Liver (tissue), 9 donors: ENCODE measurements around the gene TUT7. TPM values are rescaled to one million over a fixed set of nuclear protein-coding genes. Genes with fewer than 3 reads are reported as not detected.

Experiments
- DNase-seq: peaks from one replicate; pipeline ENCODE4 v3.0.0-alpha.2; 2017; ENCODE audit warnings: low spot score
- H3K27ac ChIP-seq, 2 donors: one replicate each; pipeline ENCODE4 v1.7.0; 2013; ENCODE audit warnings: inconsistent platforms in 2 of 2, low read length in 2 of 2, control low read depth in 1 of 2, low read depth in 1 of 2, mild to moderate bottlenecking in 1 of 2
- H3K27me3 ChIP-seq, 4 donors: one replicate each; pipeline versions ENCODE4 v1.6.1 to v1.7.0; 2013; ENCODE audit warnings: low read length in 3 of 4, inconsistent platforms in 1 of 4, mild to moderate bottlenecking in 1 of 4, moderate library complexity in 1 of 4; ENCODE audit not compliant: control insufficient read depth in 4 of 4, insufficient read depth in 4 of 4
- H3K36me3 ChIP-seq, 4 donors: one replicate each; pipeline versions ENCODE4 v1.6.1 to v1.7.0; 2013; ENCODE audit warnings: low read length in 3 of 4, mild to moderate bottlenecking in 3 of 4, low read depth in 1 of 4, moderate library complexity in 1 of 4; ENCODE audit not compliant: control insufficient read depth in 4 of 4, insufficient read depth in 3 of 4
- H3K4me1 ChIP-seq, 4 donors: one replicate each; pipeline versions ENCODE4 v1.6.1 to v1.7.0; 2013; ENCODE audit warnings: low read length in 3 of 4, mild to moderate bottlenecking in 3 of 4, moderate library complexity in 1 of 4; ENCODE audit not compliant: control insufficient read depth in 4 of 4, insufficient read depth in 4 of 4
- H3K4me3 ChIP-seq, 3 donors: one replicate each; pipeline versions ENCODE4 v1.6.1 to v1.7.0; 2013; ENCODE audit warnings: low read length in 3 of 3, control low read depth in 1 of 3, low read depth in 1 of 3, mild to moderate bottlenecking in 1 of 3
- H3K9ac ChIP-seq, 2 donors: one replicate each; pipeline ENCODE4 v1.7.0; 2013; ENCODE audit warnings: low read length in 2 of 2, mild to moderate bottlenecking in 2 of 2, moderate library complexity in 2 of 2, control low read depth in 1 of 2, low read depth in 1 of 2
- H3K9me3 ChIP-seq, 4 donors: one replicate each; pipeline versions ENCODE4 v1.6.1 to v1.7.0; 2013; ENCODE audit warnings: low read length in 3 of 4; ENCODE audit not compliant: control insufficient read depth in 4 of 4
- EGR1 ChIP-seq, 2 donors: IDR thresholded peaks; 2 replicates each; pipeline ENCODE4 v1.6.1; 2016 to 2018; ENCODE audit warnings: antibody characterized with exemption in 2 of 2, low read depth in 2 of 2
- FOXA2 ChIP-seq: IDR thresholded peaks from 2 replicates; pipeline ENCODE4 v1.6.1; 2016; ENCODE audit warnings: antibody characterized with exemption
- GABPA ChIP-seq, 2 donors: IDR thresholded peaks in 1 of 2; conservative IDR thresholded peaks in 1 of 2; 2 replicates each; pipeline ENCODE4 v1.6.1; 2016; ENCODE audit warnings: antibody characterized with exemption in 2 of 2, mild to moderate bottlenecking in 1 of 2, moderate library complexity in 1 of 2
- HNF4A ChIP-seq, 2 donors: conservative IDR thresholded peaks; 2 replicates each; pipeline ENCODE4 v1.6.1; 2016; ENCODE audit warnings: antibody characterized with exemption in 2 of 2, mild to moderate bottlenecking in 2 of 2
- HNF4G ChIP-seq: IDR thresholded peaks from 2 replicates; pipeline ENCODE4 v1.6.1; 2016; ENCODE audit warnings: antibody characterized with exemption
- JUND ChIP-seq, 2 donors: IDR thresholded peaks; 2 replicates each; pipeline ENCODE4 v1.6.1; 2016; ENCODE audit warnings: antibody characterized with exemption in 2 of 2
- NR2F2 ChIP-seq: IDR thresholded peaks from 2 replicates; pipeline ENCODE4 v1.6.1; 2016; ENCODE audit warnings: antibody characterized with exemption
- RAD21 ChIP-seq, 2 donors: IDR thresholded peaks; 2 replicates each; pipeline ENCODE4 v1.6.1; 2016; ENCODE audit warnings: antibody characterized with exemption in 2 of 2, mild to moderate bottlenecking in 2 of 2
- RXRA ChIP-seq, 2 donors: IDR thresholded peaks; 2 replicates each; pipeline ENCODE4 v1.6.1; 2017 to 2018; ENCODE audit warnings: antibody characterized with exemption in 2 of 2, mild to moderate bottlenecking in 1 of 2
- SP1 ChIP-seq: IDR thresholded peaks from 2 replicates; pipeline ENCODE4 v1.6.1; 2018; ENCODE audit warnings: antibody characterized with exemption, mild to moderate bottlenecking
- TAF1 ChIP-seq: conservative IDR thresholded peaks from 2 replicates; pipeline ENCODE4 v1.6.1; 2016; ENCODE audit warnings: antibody characterized with exemption, mild to moderate bottlenecking
- YY1 ChIP-seq: IDR thresholded peaks from 2 replicates; pipeline ENCODE4 v1.6.1; 2016; ENCODE audit warnings: antibody characterized with exemption, mild to moderate bottlenecking
- WGBS: extraction: QIAGEN DNeasy Blood & Tissue Kit; methylation state at CpG from one replicate; pipeline ENCODE4 v1.1.7; 2013; 5-methylcytosine and 5-hydroxymethylcytosine counted together
- polyA plus RNA-seq, 2 donors: library from polyadenylated mRNA; stranded (reverse) in 1 of 2; unstranded in 1 of 2; fragments of 200-250 nt in 1 of 2; fragments of >200 nt in 1 of 2; fragmentation: Nextera tagmentation in 1 of 2; extraction: Ambion mirVana in 1 of 2; gene quantifications; one replicate each; pipeline versions ENCODE4 v1.2.1 to v1.2.3, GENCODE V29; 2013 to 2015
- total RNA-seq, 2 donors: library from RNA; depleted of rRNA; stranded (reverse); fragments of >200 nt; gene quantifications; one replicate each; pipeline ENCODE4 v1.2.3, GENCODE V29; 2014
- TF ChIP-seq, protein P1 (sequence below): IDR thresholded peaks from 2 replicates; pipeline ENCODE4 v1.6.1; 2016; ENCODE audit warnings: antibody characterized with exemption, mild to moderate bottlenecking
- TF ChIP-seq, protein P2 (sequence below): IDR thresholded peaks from 2 replicates; pipeline ENCODE4 v1.6.1; 2016; ENCODE audit warnings: antibody characterized with exemption
- TF ChIP-seq, protein P3 (sequence below): IDR thresholded peaks from 2 replicates; pipeline ENCODE4 v1.6.1; 2016; ENCODE audit warnings: antibody characterized with exemption
- TF ChIP-seq, protein P4 (sequence below): IDR thresholded peaks from 2 replicates; pipeline ENCODE4 v1.6.1; 2016; ENCODE audit warnings: antibody characterized with exemption
- TF ChIP-seq, protein P5 (sequence below): fragments of 150-350 bp; IDR thresholded peaks from 2 replicates; pipeline ENCODE4 v1.5.1; 2017; ENCODE audit warnings: improper control_type of control experiment, low read depth, low read length; ENCODE audit not compliant: missing input control
- donor health status: healthy.
- donor health status: healthy.
- donor health status: healthy.
- donor health status: healthy.
- donor health status: healthy.

TUT7 gene
- total and polyA plus RNA-seq, 4 donors: 10.7 to 34.6 (median 15.9) TPM

DNA sequence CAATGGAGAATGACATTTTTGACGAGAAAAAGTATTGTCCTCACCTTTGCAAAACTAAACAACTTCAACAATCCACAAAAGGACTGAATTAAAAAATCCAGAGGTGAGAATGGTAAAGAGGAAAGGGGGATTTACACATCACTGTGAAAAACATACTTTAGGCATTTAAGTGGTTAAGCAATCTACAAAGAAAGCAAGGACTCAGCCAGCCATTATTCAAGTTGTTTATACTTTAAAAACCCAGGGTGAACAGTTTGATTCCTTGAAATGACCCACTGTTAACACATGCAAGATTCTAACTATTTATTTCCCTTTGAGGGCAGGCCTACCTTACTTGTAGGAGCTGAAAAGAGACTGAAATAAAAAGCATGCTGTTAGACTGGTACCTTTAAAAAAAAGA lies 29.3 kb downstream of the TUT7 start (continued):
- TF ChIP-seq, protein P1, sequence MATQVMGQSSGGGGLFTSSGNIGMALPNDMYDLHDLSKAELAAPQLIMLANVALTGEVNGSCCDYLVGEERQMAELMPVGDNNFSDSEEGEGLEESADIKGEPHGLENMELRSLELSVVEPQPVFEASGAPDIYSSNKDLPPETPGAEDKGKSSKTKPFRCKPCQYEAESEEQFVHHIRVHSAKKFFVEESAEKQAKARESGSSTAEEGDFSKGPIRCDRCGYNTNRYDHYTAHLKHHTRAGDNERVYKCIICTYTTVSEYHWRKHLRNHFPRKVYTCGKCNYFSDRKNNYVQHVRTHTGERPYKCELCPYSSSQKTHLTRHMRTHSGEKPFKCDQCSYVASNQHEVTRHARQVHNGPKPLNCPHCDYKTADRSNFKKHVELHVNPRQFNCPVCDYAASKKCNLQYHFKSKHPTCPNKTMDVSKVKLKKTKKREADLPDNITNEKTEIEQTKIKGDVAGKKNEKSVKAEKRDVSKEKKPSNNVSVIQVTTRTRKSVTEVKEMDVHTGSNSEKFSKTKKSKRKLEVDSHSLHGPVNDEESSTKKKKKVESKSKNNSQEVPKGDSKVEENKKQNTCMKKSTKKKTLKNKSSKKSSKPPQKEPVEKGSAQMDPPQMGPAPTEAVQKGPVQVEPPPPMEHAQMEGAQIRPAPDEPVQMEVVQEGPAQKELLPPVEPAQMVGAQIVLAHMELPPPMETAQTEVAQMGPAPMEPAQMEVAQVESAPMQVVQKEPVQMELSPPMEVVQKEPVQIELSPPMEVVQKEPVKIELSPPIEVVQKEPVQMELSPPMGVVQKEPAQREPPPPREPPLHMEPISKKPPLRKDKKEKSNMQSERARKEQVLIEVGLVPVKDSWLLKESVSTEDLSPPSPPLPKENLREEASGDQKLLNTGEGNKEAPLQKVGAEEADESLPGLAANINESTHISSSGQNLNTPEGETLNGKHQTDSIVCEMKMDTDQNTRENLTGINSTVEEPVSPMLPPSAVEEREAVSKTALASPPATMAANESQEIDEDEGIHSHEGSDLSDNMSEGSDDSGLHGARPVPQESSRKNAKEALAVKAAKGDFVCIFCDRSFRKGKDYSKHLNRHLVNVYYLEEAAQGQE: no peak

DNA sequence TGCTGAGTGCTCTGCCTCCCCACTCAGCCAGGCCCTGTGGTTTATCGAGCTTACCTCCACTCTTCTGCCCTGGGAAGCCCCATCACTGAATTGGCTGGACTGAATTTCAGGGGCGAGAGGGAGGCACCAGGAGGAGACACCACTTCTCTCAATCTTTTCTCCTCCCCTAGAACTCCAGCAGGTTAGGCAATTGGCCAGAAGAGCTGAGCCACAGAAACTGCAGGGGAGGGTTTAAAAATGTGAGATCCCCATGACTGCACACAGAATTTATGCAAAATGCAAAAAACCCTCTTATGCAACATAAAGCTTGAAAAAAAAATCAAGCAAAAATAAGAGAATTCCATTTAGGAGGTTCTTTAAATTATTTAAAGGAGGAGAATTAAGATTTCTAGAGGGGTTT lies 29.9 kb downstream of the TUT7 start:
- DNase-seq: no peak
- 90% methylated on average over 2 of the region's 2 CpGs for WGBS
- no peak overlapping the region for H3K9ac ChIP-seq
- H3K27me3 ChIP-seq: no peaks in the 10 kb centered on the region
- no peak overlapping the region for H3K27ac ChIP-seq
- TF ChIP-seq, protein P2, sequence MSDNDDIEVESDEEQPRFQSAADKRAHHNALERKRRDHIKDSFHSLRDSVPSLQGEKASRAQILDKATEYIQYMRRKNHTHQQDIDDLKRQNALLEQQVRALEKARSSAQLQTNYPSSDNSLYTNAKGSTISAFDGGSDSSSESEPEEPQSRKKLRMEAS: no peak
- TF ChIP-seq TAF1 (no peak), YY1 (no peak), JUND (IDR thresholded peaks at IDR 0.05) (no peak), RAD21 (IDR thresholded peaks at IDR 0.05) (no peak), EGR1 (IDR thresholded peaks at IDR 0.05; ENCODE audit: low read depth in 2 of 2) (no peak), HNF4G (no peak), FOXA2 (no peak), RXRA (IDR thresholded peaks at IDR 0.05) (no peak), SP1 (no peak), GABPA (IDR thresholded peaks at IDR 0.05 in 1 of 2, conservative IDR thresholded peaks at IDR 0.05 in 1 of 2) (no peak), HNF4A (conservative IDR thresholded peaks at IDR 0.05) (no peak), NR2F2 (no peak)
- TF ChIP-seq, protein P3, sequence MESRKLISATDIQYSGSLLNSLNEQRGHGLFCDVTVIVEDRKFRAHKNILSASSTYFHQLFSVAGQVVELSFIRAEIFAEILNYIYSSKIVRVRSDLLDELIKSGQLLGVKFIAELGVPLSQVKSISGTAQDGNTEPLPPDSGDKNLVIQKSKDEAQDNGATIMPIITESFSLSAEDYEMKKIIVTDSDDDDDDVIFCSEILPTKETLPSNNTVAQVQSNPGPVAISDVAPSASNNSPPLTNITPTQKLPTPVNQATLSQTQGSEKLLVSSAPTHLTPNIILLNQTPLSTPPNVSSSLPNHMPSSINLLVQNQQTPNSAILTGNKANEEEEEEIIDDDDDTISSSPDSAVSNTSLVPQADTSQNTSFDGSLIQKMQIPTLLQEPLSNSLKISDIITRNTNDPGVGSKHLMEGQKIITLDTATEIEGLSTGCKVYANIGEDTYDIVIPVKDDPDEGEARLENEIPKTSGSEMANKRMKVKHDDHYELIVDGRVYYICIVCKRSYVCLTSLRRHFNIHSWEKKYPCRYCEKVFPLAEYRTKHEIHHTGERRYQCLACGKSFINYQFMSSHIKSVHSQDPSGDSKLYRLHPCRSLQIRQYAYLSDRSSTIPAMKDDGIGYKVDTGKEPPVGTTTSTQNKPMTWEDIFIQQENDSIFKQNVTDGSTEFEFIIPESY: no peak
- TF ChIP-seq, protein P1: no peak
- TF ChIP-seq, protein P4, sequence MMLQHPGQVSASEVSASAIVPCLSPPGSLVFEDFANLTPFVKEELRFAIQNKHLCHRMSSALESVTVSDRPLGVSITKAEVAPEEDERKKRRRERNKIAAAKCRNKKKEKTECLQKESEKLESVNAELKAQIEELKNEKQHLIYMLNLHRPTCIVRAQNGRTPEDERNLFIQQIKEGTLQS: no peak
- TF ChIP-seq, protein P5, sequence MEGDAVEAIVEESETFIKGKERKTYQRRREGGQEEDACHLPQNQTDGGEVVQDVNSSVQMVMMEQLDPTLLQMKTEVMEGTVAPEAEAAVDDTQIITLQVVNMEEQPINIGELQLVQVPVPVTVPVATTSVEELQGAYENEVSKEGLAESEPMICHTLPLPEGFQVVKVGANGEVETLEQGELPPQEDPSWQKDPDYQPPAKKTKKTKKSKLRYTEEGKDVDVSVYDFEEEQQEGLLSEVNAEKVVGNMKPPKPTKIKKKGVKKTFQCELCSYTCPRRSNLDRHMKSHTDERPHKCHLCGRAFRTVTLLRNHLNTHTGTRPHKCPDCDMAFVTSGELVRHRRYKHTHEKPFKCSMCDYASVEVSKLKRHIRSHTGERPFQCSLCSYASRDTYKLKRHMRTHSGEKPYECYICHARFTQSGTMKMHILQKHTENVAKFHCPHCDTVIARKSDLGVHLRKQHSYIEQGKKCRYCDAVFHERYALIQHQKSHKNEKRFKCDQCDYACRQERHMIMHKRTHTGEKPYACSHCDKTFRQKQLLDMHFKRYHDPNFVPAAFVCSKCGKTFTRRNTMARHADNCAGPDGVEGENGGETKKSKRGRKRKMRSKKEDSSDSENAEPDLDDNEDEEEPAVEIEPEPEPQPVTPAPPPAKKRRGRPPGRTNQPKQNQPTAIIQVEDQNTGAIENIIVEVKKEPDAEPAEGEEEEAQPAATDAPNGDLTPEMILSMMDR: no peak
- H3K4me3 ChIP-seq: no peak overlapping the region
- peaks cover 16 to 82% (median 79%) of the 10 kb centered on the region in 4 donors for H3K36me3 ChIP-seq
- H3K9me3 ChIP-seq: no peaks in the 10 kb centered on the region
- H3K4me1 ChIP-seq: peaks cover 0 to 1% (median 0%) of the 10 kb centered on the region in 4 donors
